Measurements from ENCODE around the gene S100A3. TPM values are rescaled to one million over a fixed set of nuclear protein-coding genes. Genes with fewer than 3 reads are reported as not detected.
"Not testable (repeated sequence)": the region's sequence is repeated elsewhere in the genome, so short reads cannot be mapped to it uniquely, and the experiment has no call there.

S100A3 gene, protein sequence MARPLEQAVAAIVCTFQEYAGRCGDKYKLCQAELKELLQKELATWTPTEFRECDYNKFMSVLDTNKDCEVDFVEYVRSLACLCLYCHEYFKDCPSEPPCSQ
- total RNA-seq, result not detected

- no peak for DNase-seq
- peaks cover 59% of the 10 kb centered on the region for H3K4me1 Mint-ChIP-seq
- H3K27me3 Mint-ChIP-seq, result peaks cover 3% of the 10 kb centered on the region
- ChIA-PET POLR2A (interaction anchor here (0.6 to 2.7 kb wide), 4 partner anchors 14 to 17 kb away, joined by 3 to 8 read pairs (median 6); partner anchors contain the start of genes S100A2 and S100A6), CTCF (interaction anchor here (0.9 to 6.5 kb wide), 3 partner anchors 13 to 38 kb away, joined by 3 to 117 read pairs (median 3); partner anchors contain the start of gene S100A6)
- H3K4me3 Mint-ChIP-seq, result no peak within 1 kb of the TSS
- peaks cover 16% of the 10 kb centered on the region for H3K36me3 Mint-ChIP-seq (ENCODE audit: low read depth)
- no peaks in the 10 kb centered on the region for H3K9me3 Mint-ChIP-seq
- H3K27ac Mint-ChIP-seq, result no peak within 1 kb of the TSS
Observed at GRCh38 chr1:153548722-153549688, at the start of gene S100A3. Gene S100A3, minus strand, starts transcription at chr1:153549258. Its CDS starts 773 bp downstream, at chr1:153548485.

DNA sequence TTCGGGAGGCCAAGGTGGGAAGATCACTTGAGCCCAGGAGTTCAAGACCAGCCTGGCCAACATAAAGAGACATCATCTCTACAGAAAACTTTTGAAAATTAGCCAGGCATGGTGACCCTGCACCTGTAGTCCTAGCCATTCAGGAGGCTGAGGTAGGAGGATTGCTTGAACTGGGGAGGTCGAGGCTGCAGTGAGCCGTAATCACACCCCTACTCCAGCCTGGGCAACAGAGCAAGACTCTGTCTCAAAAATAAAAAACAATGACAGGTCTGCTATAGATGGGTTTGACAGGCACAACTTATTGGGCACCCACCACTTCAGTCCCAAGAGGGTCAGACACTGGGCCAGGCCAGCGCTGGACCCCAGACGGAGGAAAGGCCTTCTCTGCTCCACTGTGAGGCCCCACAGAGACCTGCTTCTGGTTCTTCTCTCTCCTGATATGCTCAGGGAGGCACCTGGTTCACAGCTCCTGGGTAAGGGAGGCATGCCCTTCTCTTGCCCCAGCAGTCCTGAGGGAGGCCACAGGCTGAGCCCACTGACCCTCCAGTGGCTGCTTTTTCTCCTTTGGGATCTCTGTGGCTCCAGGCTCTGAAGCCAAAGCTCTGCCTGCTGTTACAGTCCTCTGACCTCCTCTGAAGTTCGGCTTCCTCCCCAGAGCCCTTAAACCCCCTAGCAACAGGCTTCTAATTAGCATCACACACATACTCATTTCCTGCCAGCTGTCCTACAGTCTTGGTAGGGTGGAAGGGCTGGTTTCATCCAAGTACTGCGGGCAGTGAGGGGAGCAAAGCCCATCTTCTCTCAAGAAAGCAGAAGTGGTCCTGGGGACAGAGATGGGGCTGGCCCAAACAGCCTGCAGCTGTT, 49.5 kb upstream of the S100A3 start:
- ChIA-PET CTCF (interaction anchor here (1.9 to 3.3 kb wide), 2 partner anchors 26 to 66 kb away, joined by 5 to 18 read pairs; no protein-coding TSS in a partner anchor), POLR2A (interaction anchor here (0.8 to 1.4 kb wide), 4 partner anchors 18 to 130 kb away, joined by 3 to 5 read pairs (median 4); partner anchors contain the start of gene INTS3)
- H3K4me3 Mint-ChIP-seq, result no peak overlapping the region
- H3K9me3 Mint-ChIP-seq, result no peaks in the 10 kb centered on the region
- H3K36me3 Mint-ChIP-seq (ENCODE audit: low read depth), result no peaks in the 10 kb centered on the region
- H3K4me1 Mint-ChIP-seq, result peaks cover 18% of the 10 kb centered on the region
- H3K27ac Mint-ChIP-seq, result no peak overlapping the region
- DNase-seq, result no peak
- no peaks in the 10 kb centered on the region for H3K27me3 Mint-ChIP-seq

- ChIA-PET POLR2A (interaction anchor here (0.8 kb wide), 1 partner anchor 53 kb away, joined by 3 read pairs; no protein-coding TSS in a partner anchor), CTCF (interaction anchor here (0.6 to 3.3 kb wide), 4 partner anchors 21 to 347 kb away, joined by 3 to 18 read pairs (median 4); no protein-coding TSS in a partner anchor)
- Mint-ChIP-seq H3K9me3 (no peaks in the 10 kb centered on the region), H3K27me3 (no peaks in the 10 kb centered on the region), H3K36me3 (ENCODE audit: low read depth) (no peaks in the 10 kb centered on the region), H3K27ac (peak overlapping the region; percentile 33), H3K4me3 (no peak overlapping the region), H3K4me1 (peaks cover 18% of the 10 kb centered on the region)
- DNase-seq, result no peak
Observed at GRCh38 chr1:153597206-153597605, 48.1 kb upstream of the S100A3 start.

GRCh38 chr1:153592748-153593147, 43.7 kb upstream of the S100A3 start:
- Mint-ChIP-seq H3K4me1 (peaks cover 9% of the 10 kb centered on the region), H3K27ac (no peak overlapping the region), H3K9me3 (no peaks in the 10 kb centered on the region), H3K4me3 (no peak overlapping the region), H3K36me3 (ENCODE audit: low read depth) (no peaks in the 10 kb centered on the region), H3K27me3 (no peaks in the 10 kb centered on the region)
- ChIA-PET CTCF (interaction anchor here (1.0 to 3.3 kb wide), 3 partner anchors 21 to 82 kb away, joined by 4 to 13 read pairs (median 6); no protein-coding TSS in a partner anchor), POLR2A (interaction anchor here (0.8 to 0.9 kb wide), 3 partner anchors 11 to 41 kb away, joined by 3 to 4 read pairs (median 3); partner anchors contain the start of gene CHTOP)
- no peak for DNase-seq

- ChIA-PET POLR2A (no interaction called here), CTCF (interaction anchor here (1.2 kb wide), 1 partner anchor 15 kb away, joined by 4 read pairs; no protein-coding TSS in a partner anchor)
- DNase-seq, result no peak
- Mint-ChIP-seq H3K4me3 (no peak overlapping the region), H3K27me3 (peaks cover 11% of the 10 kb centered on the region), H3K4me1 (no peaks in the 10 kb centered on the region), H3K9me3 (no peaks in the 10 kb centered on the region), H3K27ac (no peak overlapping the region), H3K36me3 (ENCODE audit: low read depth) (no peaks in the 10 kb centered on the region)
Observed at GRCh38 chr1:153588482-153588881, 39.4 kb upstream of the S100A3 start.

GRCh38 chr1:153588033-153588432, 39.0 kb upstream of the S100A3 start:
- H3K4me3 Mint-ChIP-seq; DNase-seq; H3K36me3 Mint-ChIP-seq (ENCODE audit: low read depth); H3K27ac Mint-ChIP-seq; H3K4me1 Mint-ChIP-seq; H3K9me3 Mint-ChIP-seq; POLR2A ChIA-PET: not testable (repeated sequence)
- CTCF ChIA-PET, result interaction anchor here (1.2 kb wide), 1 partner anchor 16 kb away, joined by 4 read pairs; no protein-coding TSS in a partner anchor
- H3K27me3 Mint-ChIP-seq, result peaks cover 11% of the 10 kb centered on the region

DNA sequence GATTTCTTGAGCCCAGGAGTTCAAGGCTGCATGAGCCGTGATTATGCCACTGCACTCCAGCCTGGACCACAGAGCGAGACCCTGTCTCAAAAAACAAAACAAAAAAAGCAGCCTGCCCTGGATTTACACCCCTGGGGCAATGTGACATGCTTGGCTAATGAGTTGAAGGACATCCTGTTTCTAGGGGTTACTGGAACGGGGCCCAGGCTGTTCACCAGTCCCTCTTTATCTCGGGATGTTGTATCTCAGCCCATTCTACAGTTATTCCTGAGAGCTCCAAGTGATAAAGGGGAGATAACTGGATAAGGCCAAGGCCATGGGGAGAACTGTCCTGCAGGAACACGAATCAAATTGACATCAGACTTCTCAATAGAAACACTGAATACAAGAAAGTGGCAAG, 38.3 kb upstream of the S100A3 start:
- ChIA-PET POLR2A (no interaction called here), CTCF (no interaction called here)
- Mint-ChIP-seq H3K4me3 (no peak overlapping the region), H3K4me1 (no peaks in the 10 kb centered on the region), H3K36me3 (ENCODE audit: low read depth) (no peaks in the 10 kb centered on the region), H3K27me3 (peaks cover 11% of the 10 kb centered on the region), H3K9me3 (no peaks in the 10 kb centered on the region), H3K27ac (no peak overlapping the region)
- no peak for DNase-seq

DNA sequence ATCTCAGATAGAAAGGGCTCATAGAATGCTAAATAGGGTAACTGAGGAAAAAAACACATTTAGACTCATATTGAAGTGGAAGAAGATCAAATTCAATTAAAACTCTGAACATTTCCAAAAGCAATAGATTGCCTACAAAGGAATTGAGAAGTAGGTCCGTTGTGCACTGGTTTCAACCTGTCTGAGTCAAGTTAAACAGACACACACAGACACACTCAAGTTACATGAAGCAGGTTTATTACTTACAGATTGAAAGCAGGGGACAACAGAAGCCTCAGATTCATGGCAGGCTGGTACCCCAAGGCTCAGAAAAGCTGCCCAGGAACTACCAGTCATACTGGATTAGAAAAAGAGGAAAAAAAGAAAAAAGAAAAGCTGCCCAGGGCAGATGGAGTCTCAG, 37.3 kb upstream of the S100A3 start:
- no peaks in the 10 kb centered on the region for H3K4me1 Mint-ChIP-seq
- ChIA-PET CTCF (no interaction called here), POLR2A (no interaction called here)
- no peak for DNase-seq
- H3K27ac Mint-ChIP-seq, result no peak overlapping the region
- H3K36me3 Mint-ChIP-seq (ENCODE audit: low read depth), result no peaks in the 10 kb centered on the region
- no peaks in the 10 kb centered on the region for H3K9me3 Mint-ChIP-seq
- H3K27me3 Mint-ChIP-seq, result peaks cover 11% of the 10 kb centered on the region
- no peak overlapping the region for H3K4me3 Mint-ChIP-seq

DNA sequence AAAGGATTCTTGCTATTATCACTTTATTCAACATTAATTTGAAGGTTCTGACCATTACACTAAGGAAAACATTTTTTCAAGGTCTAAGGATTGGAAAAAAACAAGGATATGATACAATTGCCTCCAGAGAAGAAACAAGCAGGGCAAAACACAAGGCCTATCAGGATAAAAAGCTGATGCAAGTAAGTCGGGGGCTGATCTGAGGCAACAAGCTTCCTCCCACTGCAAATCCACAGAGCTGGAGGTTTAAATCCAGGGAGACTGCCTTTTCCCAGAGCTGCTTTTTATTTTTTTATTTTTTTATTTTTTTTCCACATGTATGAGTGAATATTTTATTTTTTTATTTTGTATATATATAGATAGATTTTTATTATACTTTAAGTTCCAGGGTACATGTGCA, 35.9 kb upstream of the S100A3 start:
- no peaks in the 10 kb centered on the region for H3K36me3 Mint-ChIP-seq (ENCODE audit: low read depth)
- no peak for DNase-seq
- CTCF ChIA-PET, result interaction anchor here (1.0 kb wide), 1 partner anchor 23 kb away, joined by 3 read pairs; no protein-coding TSS in a partner anchor
- POLR2A ChIA-PET, result interaction anchor here (1.0 kb wide), 1 partner anchor 12 kb away, joined by 3 read pairs; no protein-coding TSS in a partner anchor
- no peak overlapping the region for H3K27ac Mint-ChIP-seq
- H3K4me3 Mint-ChIP-seq, result no peak overlapping the region
- H3K9me3 Mint-ChIP-seq, result no peaks in the 10 kb centered on the region
- H3K4me1 Mint-ChIP-seq, result no peaks in the 10 kb centered on the region
- H3K27me3 Mint-ChIP-seq, result peaks cover 11% of the 10 kb centered on the region

DNA sequence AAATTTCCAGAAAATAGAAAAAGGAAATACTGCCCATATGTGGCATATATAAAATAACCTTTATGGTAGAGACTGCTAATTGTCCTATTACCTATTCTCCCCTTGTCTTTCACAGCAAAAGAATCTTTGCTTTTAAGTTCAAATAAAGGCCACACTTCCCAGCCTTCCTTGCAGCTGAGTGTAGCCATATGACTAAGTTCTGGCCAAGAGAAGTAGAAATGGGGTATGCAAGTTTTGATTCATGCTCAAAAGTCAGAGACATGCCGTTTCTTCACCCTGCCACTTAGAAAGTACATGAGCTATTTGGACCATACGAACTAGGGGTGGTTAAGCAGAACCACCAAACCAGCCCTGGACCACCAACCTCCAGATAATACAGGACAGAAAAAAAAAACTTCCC, 34.9 kb upstream of the S100A3 start:
- no peaks in the 10 kb centered on the region for H3K4me1 Mint-ChIP-seq
- DNase-seq, result no peak
- H3K9me3 Mint-ChIP-seq, result no peaks in the 10 kb centered on the region
- ChIA-PET POLR2A (no interaction called here), CTCF (interaction anchor here (0.6 to 0.7 kb wide), 2 partner anchors 11 to 90 kb away, joined by 3 to 4 read pairs; no protein-coding TSS in a partner anchor)
- peaks cover 16% of the 10 kb centered on the region for H3K27me3 Mint-ChIP-seq
- H3K4me3 Mint-ChIP-seq, result no peak overlapping the region
- no peak overlapping the region for H3K27ac Mint-ChIP-seq
- H3K36me3 Mint-ChIP-seq (ENCODE audit: low read depth), result no peaks in the 10 kb centered on the region

DNA sequence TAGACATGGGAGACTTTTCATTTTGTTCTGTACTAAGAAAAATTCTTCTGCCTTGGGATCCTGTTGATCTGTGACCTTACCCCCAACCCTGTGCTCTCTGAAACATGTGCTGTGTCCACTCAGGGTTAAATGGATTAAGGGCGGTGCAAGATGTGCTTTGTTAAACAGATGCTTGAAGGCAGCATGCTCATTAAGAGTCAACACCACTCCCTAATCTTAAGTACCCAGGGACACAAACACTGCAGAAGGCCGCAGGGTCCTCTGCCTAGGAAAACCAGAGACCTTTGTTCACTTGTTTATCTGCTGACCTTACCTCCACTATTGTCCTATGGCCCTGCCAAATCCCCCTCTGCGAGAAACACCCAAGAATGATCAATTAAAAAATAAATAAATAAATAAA, 34.5 kb upstream of the S100A3 start:
- H3K4me1 Mint-ChIP-seq; H3K4me3 Mint-ChIP-seq; POLR2A ChIA-PET; H3K27ac Mint-ChIP-seq; H3K36me3 Mint-ChIP-seq (ENCODE audit: low read depth); H3K9me3 Mint-ChIP-seq; DNase-seq: not testable (repeated sequence)
- CTCF ChIA-PET, result interaction anchor here (0.6 to 0.7 kb wide), 2 partner anchors 11 to 89 kb away, joined by 3 to 4 read pairs; no protein-coding TSS in a partner anchor
- peaks cover 21% of the 10 kb centered on the region for H3K27me3 Mint-ChIP-seq

DNA sequence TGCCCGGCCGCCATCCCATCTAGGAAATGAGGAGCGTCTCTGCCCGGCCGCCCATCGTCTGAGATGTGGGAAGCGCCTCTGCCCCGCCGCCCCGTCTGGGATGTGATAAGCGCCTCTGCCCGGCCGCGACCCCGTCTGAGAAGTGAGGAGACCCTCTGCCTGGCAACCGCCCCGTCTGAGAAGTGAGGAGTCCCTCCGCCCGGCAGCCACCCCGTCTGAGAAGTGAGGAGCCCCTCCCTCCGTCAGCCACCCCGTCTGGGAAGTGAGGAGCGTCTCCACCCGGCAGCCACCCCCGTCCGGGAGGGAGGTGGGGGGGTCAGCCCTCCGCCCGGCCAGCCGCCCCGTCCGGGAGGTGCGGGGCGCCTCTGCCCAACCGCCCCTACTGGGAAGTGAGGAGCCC, 33.8 kb upstream of the S100A3 start:
- H3K36me3 Mint-ChIP-seq (ENCODE audit: low read depth); H3K9me3 Mint-ChIP-seq; H3K4me1 Mint-ChIP-seq; H3K4me3 Mint-ChIP-seq; POLR2A ChIA-PET; H3K27ac Mint-ChIP-seq; CTCF ChIA-PET; DNase-seq: not testable (repeated sequence)
- H3K27me3 Mint-ChIP-seq, result peaks cover 28% of the 10 kb centered on the region
